ENCODE data around the gene MBD3.

- TF ChIP-seq CTCF (IDR thresholded peaks at IDR 0.05): no peak
- TF ChIP-seq ZFX (IDR thresholded peaks at IDR 0.05; ENCODE audit: borderline replicate concordance): no peak
These were observed 32.3 kb downstream of the MBD3 start for GRCh38 chr19:1560286-1560882.
